Osteocyte (in vitro differentiated cells): Measurements from ENCODE around the gene MTFP1. TPM values are rescaled to one million over a fixed set of nuclear protein-coding genes. Genes with fewer than 3 reads are reported as not detected.
A peak's percentile ranks its signal among the peaks of the same experiment; 100 is the strongest.

ENCODE experiments used
- DNase-seq: peaks from one replicate; pipeline ENCODE4 v3.0.0; 2021; ENCODE audit warnings: mixed read lengths; ENCODE audit not compliant: unreplicated experiment; ENCODE audit errors: extremely low spot score
- H3K27ac Mint-ChIP-seq: one replicate; pipeline ENCODE4 v1.8.0; 2021; ENCODE audit warnings: mild to moderate bottlenecking, mixed read lengths; ENCODE audit not compliant: unreplicated experiment
- H3K27me3 Mint-ChIP-seq: one replicate; pipeline ENCODE4 v1.8.0; 2021; ENCODE audit warnings: mixed read lengths; ENCODE audit not compliant: unreplicated experiment
- H3K36me3 Mint-ChIP-seq: one replicate; pipeline ENCODE4 v1.8.0; 2021; ENCODE audit warnings: mixed read lengths; ENCODE audit not compliant: unreplicated experiment
- H3K4me1 Mint-ChIP-seq: one replicate; pipeline ENCODE4 v1.8.0; 2021; ENCODE audit warnings: mixed read lengths; ENCODE audit not compliant: unreplicated experiment
- H3K4me3 Mint-ChIP-seq: one replicate; pipeline ENCODE4 v1.8.0; 2021; ENCODE audit warnings: mild to moderate bottlenecking, moderate library complexity, mixed read lengths; ENCODE audit not compliant: unreplicated experiment
- H3K9me3 Mint-ChIP-seq: one replicate; pipeline ENCODE4 v1.8.0; 2021; ENCODE audit warnings: mixed read lengths; ENCODE audit not compliant: unreplicated experiment
- total RNA-seq: library from RNA; stranded (reverse); gene quantifications from 2 replicates; pipeline ENCODE4 v1.2.1, GENCODE V29; 2021
- TF ChIP-seq, protein P1 (sequence below): fragments of 200-600 bp; sonication (generic); IDR thresholded peaks from 2 replicates; pipeline ENCODE4 v1.5.0; 2021; ENCODE audit warnings: antibody characterized with exemption, mild to moderate bottlenecking, moderate library complexity

The MTFP1 gene
- total RNA-seq, 1 donor from 2014 or later = 10.5 TPM

DNA sequence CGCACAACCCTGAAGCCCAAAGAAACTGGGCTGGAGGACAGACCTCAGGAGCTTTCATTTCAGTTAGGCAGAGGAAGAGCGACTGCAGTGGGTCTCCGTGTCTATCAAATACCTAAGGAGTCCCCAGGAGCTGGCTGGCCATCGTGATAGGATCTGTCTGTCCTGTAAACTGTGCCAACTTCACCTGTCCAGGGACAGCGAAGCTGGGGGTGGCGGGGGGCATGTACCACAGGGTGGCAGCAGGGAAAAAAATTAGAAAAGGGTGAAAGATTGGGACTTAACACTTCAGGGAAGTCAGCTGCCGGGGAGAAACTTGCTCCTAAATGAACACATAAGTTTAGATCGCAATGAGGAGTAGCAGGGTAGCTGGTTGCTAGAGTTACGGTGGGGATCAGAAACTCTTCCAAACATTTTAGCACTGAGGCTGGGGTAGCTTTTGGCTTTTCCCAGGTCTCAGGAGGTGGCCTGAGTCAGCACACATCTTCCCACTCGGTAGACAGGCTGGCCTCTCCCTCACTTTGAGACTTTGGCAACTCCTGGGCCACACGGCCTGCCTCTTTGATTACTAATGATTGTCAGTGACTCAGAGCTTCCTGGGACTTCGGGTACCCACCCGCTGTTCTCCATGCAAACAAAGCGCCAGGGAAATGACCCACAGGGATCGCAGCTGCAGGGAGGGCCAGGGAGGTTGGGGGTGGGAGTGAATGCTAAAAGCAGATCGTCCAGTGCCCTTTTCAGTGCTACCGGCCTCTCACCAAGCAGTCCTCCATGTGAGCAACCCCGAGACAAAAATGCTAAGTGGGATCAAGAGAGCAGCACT, 2.9 kb upstream of the MTFP1 start:
- H3K36me3 Mint-ChIP-seq = peaks cover 11% of the 10 kb centered on the region
- TF ChIP-seq, protein P1, sequence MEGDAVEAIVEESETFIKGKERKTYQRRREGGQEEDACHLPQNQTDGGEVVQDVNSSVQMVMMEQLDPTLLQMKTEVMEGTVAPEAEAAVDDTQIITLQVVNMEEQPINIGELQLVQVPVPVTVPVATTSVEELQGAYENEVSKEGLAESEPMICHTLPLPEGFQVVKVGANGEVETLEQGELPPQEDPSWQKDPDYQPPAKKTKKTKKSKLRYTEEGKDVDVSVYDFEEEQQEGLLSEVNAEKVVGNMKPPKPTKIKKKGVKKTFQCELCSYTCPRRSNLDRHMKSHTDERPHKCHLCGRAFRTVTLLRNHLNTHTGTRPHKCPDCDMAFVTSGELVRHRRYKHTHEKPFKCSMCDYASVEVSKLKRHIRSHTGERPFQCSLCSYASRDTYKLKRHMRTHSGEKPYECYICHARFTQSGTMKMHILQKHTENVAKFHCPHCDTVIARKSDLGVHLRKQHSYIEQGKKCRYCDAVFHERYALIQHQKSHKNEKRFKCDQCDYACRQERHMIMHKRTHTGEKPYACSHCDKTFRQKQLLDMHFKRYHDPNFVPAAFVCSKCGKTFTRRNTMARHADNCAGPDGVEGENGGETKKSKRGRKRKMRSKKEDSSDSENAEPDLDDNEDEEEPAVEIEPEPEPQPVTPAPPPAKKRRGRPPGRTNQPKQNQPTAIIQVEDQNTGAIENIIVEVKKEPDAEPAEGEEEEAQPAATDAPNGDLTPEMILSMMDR = no peak
- peaks cover 51% of the 10 kb centered on the region for H3K4me1 Mint-ChIP-seq
- peak overlapping the region; percentile 86 for H3K4me3 Mint-ChIP-seq
- peak; percentile 85 for DNase-seq
- no peaks in the 10 kb centered on the region for H3K27me3 Mint-ChIP-seq
- no peaks in the 10 kb centered on the region for H3K9me3 Mint-ChIP-seq
- H3K27ac Mint-ChIP-seq = peak overlapping the region; percentile 94

DNA sequence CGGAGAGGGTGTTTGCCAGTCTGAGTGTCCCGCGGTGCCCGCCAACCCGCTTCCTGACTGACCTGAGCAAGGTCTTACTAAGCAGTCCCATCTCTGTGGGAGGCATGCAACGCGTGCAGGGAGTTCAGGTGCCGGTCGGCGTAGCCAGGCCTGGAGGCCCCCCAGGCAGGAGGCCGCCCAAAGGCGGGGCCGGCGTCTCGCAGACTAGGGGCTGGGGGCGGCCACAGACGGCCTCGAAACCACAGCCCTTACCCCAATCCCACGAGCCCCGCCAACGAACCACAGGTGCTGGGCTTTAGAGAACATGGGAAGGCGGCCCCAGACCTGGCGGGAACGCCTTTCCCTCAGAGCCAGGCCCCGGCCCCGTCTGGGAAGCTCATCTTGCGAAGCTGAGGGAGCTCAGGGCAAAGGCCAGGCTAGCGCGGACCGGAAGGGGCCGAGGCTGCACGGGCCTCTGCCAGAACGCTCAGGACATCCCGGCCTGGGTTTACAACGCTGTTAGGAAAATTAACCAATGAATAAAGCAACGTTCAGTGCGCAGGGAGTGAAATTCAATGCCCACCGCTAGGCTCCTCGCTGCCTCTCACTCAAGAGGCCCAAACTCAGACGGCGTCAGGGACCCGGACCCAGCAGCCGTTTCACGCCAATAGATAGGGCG, 2.1 kb upstream of the MTFP1 start:
- peak overlapping the region; percentile 94 for H3K27ac Mint-ChIP-seq
- peaks cover 7% of the 10 kb centered on the region for H3K36me3 Mint-ChIP-seq
- TF ChIP-seq, protein P1 = peak; percentile 20
- DNase-seq = peak; percentile 87
- H3K4me1 Mint-ChIP-seq = peaks cover 51% of the 10 kb centered on the region
- H3K4me3 Mint-ChIP-seq = peak overlapping the region; percentile 86
- no peaks in the 10 kb centered on the region for H3K27me3 Mint-ChIP-seq
- no peaks in the 10 kb centered on the region for H3K9me3 Mint-ChIP-seq

DNA sequence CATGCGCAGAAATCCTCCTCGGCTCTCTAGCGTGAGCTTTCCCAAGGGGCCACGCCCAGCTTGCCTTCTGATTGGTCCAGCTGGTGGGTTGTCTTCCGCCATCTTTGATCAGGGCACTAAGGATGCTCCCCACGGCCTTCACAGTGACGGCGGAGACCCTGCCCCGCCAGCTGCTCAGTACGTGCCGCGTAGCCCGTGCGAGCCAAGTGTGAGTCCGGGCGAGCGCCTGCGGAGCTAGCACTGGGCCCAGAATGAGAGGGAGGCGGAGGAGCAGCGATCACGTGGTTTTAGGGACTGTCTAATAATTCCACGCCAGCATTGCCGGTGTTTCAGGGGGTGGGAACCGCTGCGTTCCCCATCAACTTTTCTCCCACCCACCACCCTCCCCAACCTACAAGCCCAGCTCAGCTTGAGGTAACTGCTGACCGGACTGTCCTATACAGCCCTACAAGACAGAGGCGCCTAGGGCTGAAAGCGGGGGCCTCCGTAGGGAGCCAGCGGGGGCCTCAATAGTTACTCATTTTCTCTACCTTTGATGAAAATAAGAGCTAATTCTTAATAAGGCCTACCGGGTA, 1.5 kb upstream of the MTFP1 start:
- Mint-ChIP-seq H3K4me1 (peaks cover 51% of the 10 kb centered on the region), H3K9me3 (no peaks in the 10 kb centered on the region), H3K4me3 (peak overlapping the region; percentile 86), H3K36me3 (peaks cover 3% of the 10 kb centered on the region), H3K27ac (peak overlapping the region; percentile 94), H3K27me3 (no peaks in the 10 kb centered on the region)
- TF ChIP-seq, protein P1 = no peak
- peak; percentile 99 for DNase-seq

DNA sequence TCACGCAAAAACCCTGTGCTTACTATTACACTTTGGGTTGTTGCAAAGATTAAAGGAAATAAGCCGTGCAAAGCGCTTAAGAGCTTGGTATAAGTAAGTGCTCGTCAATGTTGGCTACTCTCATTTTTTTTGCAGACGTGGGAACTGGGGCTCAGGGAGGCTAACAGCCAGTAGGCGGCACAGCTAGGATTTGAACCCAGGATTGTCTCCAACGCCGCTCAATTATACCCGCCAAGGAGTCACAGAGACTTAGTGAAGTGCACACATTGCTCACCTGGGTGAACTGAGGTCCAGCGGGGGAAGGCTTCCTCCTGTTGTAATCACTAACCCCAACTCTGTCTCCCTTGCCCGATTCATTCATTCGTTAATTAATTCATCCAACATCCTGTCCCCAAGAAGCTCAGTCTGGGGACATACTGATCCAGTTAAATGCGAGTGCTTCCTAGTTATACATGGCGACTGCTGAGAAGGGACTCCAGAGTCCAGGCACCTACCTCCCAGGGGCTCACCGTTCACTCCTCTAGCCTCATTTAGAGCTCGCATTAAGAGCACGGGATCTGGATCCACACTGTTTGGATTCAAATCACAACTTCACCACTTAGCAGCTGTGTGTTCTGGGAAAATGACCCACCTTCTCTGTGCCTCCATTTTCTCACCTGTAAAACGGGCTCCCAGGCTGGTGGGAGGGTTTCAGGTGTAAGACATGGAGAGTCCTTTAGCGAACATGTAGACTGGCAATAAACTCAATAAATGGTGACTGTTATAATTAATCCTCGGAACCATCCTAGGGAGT, 838 bp upstream of the MTFP1 start:
- peaks cover 51% of the 10 kb centered on the region for H3K4me1 Mint-ChIP-seq
- H3K27me3 Mint-ChIP-seq = no peaks in the 10 kb centered on the region
- no peak for DNase-seq
- H3K9me3 Mint-ChIP-seq = no peaks in the 10 kb centered on the region
- TF ChIP-seq, protein P1 = no peak
- peak overlapping the region; percentile 94 for H3K27ac Mint-ChIP-seq
- H3K36me3 Mint-ChIP-seq = no peaks in the 10 kb centered on the region
- H3K4me3 Mint-ChIP-seq = peak overlapping the region; percentile 86
